ENCODE results near the gene NDFIP2.

DNA sequence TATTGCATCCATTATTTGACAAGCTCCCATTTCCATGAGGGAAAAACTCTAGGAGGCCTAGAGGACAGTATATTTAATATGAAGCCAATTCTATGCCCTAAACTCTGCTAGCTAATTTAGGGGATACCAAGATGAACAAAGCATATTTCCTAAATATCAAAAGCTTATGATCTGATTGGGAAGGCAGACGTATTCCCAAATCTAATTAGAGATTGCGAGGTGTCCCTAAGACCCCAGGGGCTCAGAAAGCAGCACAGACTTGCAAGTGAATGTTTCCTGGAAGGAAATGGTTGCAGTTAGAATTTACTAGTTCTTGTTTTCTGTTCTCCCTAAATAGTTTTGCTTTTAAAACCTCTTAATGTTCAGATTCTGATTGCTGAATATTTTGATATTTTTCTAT is 30.7 kb downstream of the NDFIP2 start:
- TF ChIP-seq, protein P1, sequence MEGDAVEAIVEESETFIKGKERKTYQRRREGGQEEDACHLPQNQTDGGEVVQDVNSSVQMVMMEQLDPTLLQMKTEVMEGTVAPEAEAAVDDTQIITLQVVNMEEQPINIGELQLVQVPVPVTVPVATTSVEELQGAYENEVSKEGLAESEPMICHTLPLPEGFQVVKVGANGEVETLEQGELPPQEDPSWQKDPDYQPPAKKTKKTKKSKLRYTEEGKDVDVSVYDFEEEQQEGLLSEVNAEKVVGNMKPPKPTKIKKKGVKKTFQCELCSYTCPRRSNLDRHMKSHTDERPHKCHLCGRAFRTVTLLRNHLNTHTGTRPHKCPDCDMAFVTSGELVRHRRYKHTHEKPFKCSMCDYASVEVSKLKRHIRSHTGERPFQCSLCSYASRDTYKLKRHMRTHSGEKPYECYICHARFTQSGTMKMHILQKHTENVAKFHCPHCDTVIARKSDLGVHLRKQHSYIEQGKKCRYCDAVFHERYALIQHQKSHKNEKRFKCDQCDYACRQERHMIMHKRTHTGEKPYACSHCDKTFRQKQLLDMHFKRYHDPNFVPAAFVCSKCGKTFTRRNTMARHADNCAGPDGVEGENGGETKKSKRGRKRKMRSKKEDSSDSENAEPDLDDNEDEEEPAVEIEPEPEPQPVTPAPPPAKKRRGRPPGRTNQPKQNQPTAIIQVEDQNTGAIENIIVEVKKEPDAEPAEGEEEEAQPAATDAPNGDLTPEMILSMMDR (conservative IDR thresholded peaks at IDR 0.05 in 1 of 2, IDR thresholded peaks at IDR 0.05 in 1 of 2; ENCODE audit: extremely low read depth in 1 of 2, insufficient read depth in 1 of 2, low read depth in 1 of 2, low read length in 2 of 2): no peak
- TF ChIP-seq EZH2 (IDR thresholded peaks at IDR 0.05; ENCODE audit: borderline replicate concordance, low read length): no peak
